Measurements from ENCODE around the gene CACNA1D.

Gene CACNA1D

DNA sequence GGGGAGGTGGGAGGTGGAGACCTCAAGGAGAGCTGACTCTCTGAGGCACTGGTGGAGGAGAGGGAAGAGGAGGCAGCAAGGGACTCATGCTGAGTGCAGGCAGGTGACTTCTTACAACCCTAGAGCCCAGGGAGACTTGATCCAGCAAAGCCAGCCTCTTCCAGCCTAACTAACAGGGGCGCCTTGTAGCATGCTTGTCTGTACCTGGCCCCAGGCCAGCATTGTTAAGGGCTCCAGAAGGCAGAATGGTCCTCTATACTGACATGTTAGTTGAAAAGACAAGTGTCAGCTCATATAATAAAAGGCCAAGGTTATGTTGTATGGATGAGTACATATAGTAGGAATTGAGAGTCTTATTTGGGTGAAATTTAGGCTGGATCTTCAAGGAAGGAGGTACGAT lies 286.4 kb downstream of the CACNA1D start:
- TF ChIP-seq, protein P1, sequence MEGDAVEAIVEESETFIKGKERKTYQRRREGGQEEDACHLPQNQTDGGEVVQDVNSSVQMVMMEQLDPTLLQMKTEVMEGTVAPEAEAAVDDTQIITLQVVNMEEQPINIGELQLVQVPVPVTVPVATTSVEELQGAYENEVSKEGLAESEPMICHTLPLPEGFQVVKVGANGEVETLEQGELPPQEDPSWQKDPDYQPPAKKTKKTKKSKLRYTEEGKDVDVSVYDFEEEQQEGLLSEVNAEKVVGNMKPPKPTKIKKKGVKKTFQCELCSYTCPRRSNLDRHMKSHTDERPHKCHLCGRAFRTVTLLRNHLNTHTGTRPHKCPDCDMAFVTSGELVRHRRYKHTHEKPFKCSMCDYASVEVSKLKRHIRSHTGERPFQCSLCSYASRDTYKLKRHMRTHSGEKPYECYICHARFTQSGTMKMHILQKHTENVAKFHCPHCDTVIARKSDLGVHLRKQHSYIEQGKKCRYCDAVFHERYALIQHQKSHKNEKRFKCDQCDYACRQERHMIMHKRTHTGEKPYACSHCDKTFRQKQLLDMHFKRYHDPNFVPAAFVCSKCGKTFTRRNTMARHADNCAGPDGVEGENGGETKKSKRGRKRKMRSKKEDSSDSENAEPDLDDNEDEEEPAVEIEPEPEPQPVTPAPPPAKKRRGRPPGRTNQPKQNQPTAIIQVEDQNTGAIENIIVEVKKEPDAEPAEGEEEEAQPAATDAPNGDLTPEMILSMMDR (IDR thresholded peaks at IDR 0.05; ENCODE audit: control insufficient read depth, insufficient read depth, low read depth, low read length, missing control alignments), result no peak
- H3K4me3 ChIP-seq (ENCODE audit: control insufficient read depth, low read depth, low read length), result no peak overlapping the region
- no peak for DNase-seq (ENCODE audit: low read depth)

DNA sequence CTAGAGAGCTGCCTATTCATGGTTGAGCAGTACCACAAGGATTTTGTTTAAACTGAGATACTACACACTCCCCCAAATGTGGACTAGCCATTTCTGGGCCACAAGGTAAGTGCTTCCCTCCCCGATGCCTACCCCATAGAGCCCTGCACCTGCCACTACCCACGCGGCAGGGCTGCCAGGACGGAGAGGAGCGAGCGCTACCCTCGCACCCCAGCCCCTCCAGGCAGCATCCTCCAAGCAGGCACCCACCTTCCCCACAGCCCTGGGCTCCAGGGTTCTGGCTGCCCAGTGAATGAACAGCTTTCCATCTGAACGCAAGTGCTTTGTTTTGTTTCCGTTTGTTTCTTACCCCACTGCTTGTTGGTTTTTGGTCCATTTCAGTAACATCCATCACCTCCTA lies 292.6 kb downstream of the CACNA1D start:
- TF ChIP-seq, protein P1 (IDR thresholded peaks at IDR 0.05; ENCODE audit: control insufficient read depth, insufficient read depth, low read depth, low read length, missing control alignments), result no peak
- H3K4me3 ChIP-seq (ENCODE audit: control insufficient read depth, low read depth, low read length), result no peak overlapping the region
- DNase-seq (ENCODE audit: low read depth), result no peak

DNA sequence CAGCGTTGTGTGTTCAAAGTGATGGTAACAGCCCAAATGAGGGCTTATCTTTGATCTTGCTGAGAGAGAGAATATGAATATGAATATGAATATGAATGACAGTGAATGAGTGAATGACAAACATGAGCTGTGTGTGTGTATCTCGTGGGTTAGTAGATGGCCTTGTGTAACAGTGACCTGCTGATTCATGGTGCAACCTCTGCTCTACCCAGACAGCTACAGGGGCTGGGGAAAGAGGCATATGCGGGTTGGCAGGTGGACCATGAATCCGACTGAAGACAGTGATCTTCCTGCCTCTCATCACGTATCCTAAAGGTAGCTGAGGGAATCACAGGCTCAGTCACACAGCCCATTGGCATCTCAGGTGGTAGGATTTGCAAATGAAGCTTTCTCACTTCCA lies 293.6 kb downstream of the CACNA1D start:
- TF ChIP-seq, protein P1 (IDR thresholded peaks at IDR 0.05; ENCODE audit: control insufficient read depth, insufficient read depth, low read depth, low read length, missing control alignments), result no peak
- no peak for DNase-seq (ENCODE audit: low read depth)
- H3K4me3 ChIP-seq (ENCODE audit: control insufficient read depth, low read depth, low read length), result no peak overlapping the region

GRCh38 chr3:53789459-53789858 lies 295.0 kb downstream of the CACNA1D start:
- TF ChIP-seq, protein P1 (IDR thresholded peaks at IDR 0.05; ENCODE audit: control insufficient read depth, insufficient read depth, low read depth, low read length, missing control alignments), result no peak
- H3K4me3 ChIP-seq (ENCODE audit: control insufficient read depth, low read depth, low read length), result no peak overlapping the region
- DNase-seq (ENCODE audit: low read depth), result no peak

- H3K4me3 ChIP-seq (ENCODE audit: control insufficient read depth, low read depth, low read length), result no peak overlapping the region
- no peak for DNase-seq (ENCODE audit: low read depth)
- TF ChIP-seq, protein P1 (IDR thresholded peaks at IDR 0.05; ENCODE audit: control insufficient read depth, insufficient read depth, low read depth, low read length, missing control alignments), result no peak
Measured at GRCh38 chr3:53790470-53790869, 296.1 kb downstream of the CACNA1D start.

- TF ChIP-seq, protein P1 (IDR thresholded peaks at IDR 0.05; ENCODE audit: control insufficient read depth, insufficient read depth, low read depth, low read length, missing control alignments), result no peak
- no peak overlapping the region for H3K4me3 ChIP-seq (ENCODE audit: control insufficient read depth, low read depth, low read length)
- no peak for DNase-seq (ENCODE audit: low read depth)
Measured at GRCh38 chr3:53791317-53791716, 296.9 kb downstream of the CACNA1D start.

DNA sequence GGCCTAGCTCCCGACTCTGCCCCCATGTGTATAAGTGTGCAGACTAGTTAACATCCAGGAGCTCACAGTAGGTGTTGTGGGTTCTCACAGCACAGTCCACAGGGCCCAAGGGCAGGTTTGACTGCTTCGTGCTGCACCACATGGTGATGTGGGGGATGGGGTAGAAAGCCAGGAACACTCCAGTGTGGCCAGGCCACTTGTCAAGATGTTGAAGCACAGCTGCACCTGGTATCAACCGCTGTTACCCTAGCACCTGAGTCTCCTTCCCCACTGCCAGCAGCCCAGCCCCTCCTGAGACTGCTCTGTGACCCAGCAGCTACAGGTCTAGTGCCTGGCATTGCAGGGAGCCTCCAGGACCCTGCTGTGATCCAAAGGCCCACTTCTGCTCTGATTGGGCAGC lies 298.5 kb downstream of the CACNA1D start:
- TF ChIP-seq, protein P1 (IDR thresholded peaks at IDR 0.05; ENCODE audit: control insufficient read depth, insufficient read depth, low read depth, low read length, missing control alignments), result no peak
- DNase-seq (ENCODE audit: low read depth), result no peak

More for the DNA sequence above, 298.5 kb downstream of the CACNA1D start:
- H3K4me3 ChIP-seq (ENCODE audit: control insufficient read depth, low read depth, low read length), result no peak overlapping the region

Measured in AG09309 (cell line).